ENCODE data around the gene GAS2L2. TPM values are rescaled to one million over a fixed set of nuclear protein-coding genes. Genes with fewer than 3 reads are reported as not detected.

The GAS2L2 gene
- total RNA-seq, 1 donor from 2014 or later: not detected

DNA sequence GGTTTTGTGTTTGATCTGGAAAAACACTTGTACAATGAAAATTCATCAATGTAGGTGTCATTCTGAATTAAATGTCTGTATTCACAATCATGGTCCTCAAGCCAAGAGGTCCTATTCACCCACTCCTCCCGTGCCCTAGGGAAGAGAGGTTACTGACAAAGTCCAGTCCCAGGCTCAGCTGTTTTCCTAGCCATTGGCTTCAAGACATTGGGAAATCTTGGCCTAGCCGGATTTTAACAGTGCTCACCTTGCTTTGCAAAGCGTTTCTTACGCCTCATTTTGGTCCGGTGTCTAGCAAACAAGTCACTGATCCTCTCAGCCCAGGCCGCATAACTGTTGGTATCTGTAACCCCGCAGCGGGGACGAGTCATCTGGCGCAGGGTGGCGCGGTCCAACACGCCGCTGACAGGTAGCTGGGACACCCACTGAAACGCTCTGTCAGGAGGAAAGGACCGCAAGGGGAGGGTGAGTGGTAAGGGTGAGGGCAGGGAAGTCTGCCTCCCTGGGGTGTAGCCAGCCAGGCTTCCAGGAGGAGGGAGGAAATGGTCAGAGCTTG lies 25.7 kb upstream of the GAS2L2 start:
- Histone ChIP-seq H3K4me1 (peaks cover 16% of the 10 kb centered on the region), H2AFZ (replicated peaks) (no peak overlapping the region), H3K79me2 (ENCODE audit: low read depth) (no peaks in the 10 kb centered on the region), H3K27ac (no peak overlapping the region), H3K36me3 (no peaks in the 10 kb centered on the region), H3K4me3 (no peak overlapping the region), H3K27me3 (no peaks in the 10 kb centered on the region), H3K9me3 (ENCODE audit: low read depth) (no peaks in the 10 kb centered on the region), H3F3A (ENCODE audit: low read depth) (peaks cover 5% of the 10 kb centered on the region), H4K20me1 (ENCODE audit: low read depth) (no peaks in the 10 kb centered on the region), H3K4me2 (no peak overlapping the region), H3K9ac (no peak overlapping the region)
- no peak overlapping the region for H3K27ac Mint-ChIP-seq
- H3K4me1 Mint-ChIP-seq: peaks cover 16% of the 10 kb centered on the region
- H3K4me3 Mint-ChIP-seq: no peak overlapping the region
- no peaks in the 10 kb centered on the region for H3K9me3 Mint-ChIP-seq
- no peaks in the 10 kb centered on the region for H3K36me3 Mint-ChIP-seq
- no peak for DNase-seq (ENCODE audit: low spot score)
- H3K27me3 Mint-ChIP-seq (ENCODE audit: insufficient read depth, low read depth): peaks cover 7% of the 10 kb centered on the region
- TF ChIP-seq EZH2phosphoT487 (IDR thresholded peaks at IDR 0.05): no peak
- TF ChIP-seq, protein P1, sequence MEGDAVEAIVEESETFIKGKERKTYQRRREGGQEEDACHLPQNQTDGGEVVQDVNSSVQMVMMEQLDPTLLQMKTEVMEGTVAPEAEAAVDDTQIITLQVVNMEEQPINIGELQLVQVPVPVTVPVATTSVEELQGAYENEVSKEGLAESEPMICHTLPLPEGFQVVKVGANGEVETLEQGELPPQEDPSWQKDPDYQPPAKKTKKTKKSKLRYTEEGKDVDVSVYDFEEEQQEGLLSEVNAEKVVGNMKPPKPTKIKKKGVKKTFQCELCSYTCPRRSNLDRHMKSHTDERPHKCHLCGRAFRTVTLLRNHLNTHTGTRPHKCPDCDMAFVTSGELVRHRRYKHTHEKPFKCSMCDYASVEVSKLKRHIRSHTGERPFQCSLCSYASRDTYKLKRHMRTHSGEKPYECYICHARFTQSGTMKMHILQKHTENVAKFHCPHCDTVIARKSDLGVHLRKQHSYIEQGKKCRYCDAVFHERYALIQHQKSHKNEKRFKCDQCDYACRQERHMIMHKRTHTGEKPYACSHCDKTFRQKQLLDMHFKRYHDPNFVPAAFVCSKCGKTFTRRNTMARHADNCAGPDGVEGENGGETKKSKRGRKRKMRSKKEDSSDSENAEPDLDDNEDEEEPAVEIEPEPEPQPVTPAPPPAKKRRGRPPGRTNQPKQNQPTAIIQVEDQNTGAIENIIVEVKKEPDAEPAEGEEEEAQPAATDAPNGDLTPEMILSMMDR (IDR thresholded peaks at IDR 0.05): no peak
- TF ChIP-seq EZH2 (IDR thresholded peaks at IDR 0.05): no peak

DNA sequence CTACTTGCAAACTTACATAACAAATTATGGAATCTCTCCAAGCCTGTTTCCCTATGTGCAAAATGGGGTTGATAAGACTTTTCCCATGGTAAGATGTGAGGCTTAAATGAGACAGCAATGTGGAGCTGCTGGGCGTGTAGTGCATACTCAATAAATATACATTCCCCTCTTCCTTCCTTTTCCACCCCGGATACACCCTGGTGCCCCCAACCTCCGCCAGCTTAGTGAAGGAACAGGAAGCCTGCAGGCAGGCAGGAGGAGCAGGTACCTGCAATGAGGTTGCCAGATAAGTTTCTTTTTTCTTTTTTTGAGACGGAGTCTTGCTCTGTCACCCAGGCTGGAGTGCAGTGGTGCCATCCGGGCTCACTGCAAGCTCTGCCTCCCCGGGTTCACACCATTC lies 22.5 kb upstream of the GAS2L2 start:
- H3K9me3 Mint-ChIP-seq: no peaks in the 10 kb centered on the region
- TF ChIP-seq EZH2phosphoT487 (IDR thresholded peaks at IDR 0.05): no peak
- TF ChIP-seq, protein P1 (IDR thresholded peaks at IDR 0.05): no peak
- no peak for TF ChIP-seq EZH2 (IDR thresholded peaks at IDR 0.05)
- no peak overlapping the region for H3K4me3 Mint-ChIP-seq
- Histone ChIP-seq H3K9ac (no peak overlapping the region), H3K4me3 (no peak overlapping the region), H3K4me2 (no peak overlapping the region), H3K27ac (no peak overlapping the region), H3K4me1 (peaks cover 30% of the 10 kb centered on the region), H2AFZ (replicated peaks) (no peak overlapping the region), H3K27me3 (no peaks in the 10 kb centered on the region), H4K20me1 (ENCODE audit: low read depth) (no peaks in the 10 kb centered on the region), H3K36me3 (no peaks in the 10 kb centered on the region), H3K79me2 (ENCODE audit: low read depth) (no peaks in the 10 kb centered on the region), H3K9me3 (ENCODE audit: low read depth) (no peaks in the 10 kb centered on the region), H3F3A (ENCODE audit: low read depth) (peaks cover 5% of the 10 kb centered on the region)
- DNase-seq (ENCODE audit: low spot score): no peak
- H3K36me3 Mint-ChIP-seq: no peaks in the 10 kb centered on the region
- peaks cover 30% of the 10 kb centered on the region for H3K4me1 Mint-ChIP-seq
- no peak overlapping the region for H3K27ac Mint-ChIP-seq
- peaks cover 9% of the 10 kb centered on the region for H3K27me3 Mint-ChIP-seq (ENCODE audit: insufficient read depth, low read depth)

DNA sequence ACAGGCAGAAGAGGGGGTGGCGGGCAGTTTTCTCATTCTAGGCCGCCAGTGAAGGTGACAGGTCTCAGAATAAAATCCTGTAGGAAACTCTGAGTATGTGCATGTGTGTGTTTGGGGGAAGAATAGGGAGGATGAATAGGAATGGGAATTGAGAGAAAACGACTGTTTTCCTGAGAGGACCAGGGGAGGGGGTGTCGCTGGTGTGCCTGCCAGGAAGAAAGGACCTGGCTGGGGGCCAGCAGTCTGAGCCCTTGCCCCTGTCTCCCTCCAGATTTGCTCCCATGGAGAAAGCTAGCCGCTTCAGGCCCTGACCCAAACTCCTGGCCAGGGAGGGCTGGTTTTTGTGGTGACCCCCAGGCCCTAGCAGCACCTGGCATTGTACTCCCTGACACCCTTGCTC lies 22.0 kb upstream of the GAS2L2 start:
- no peaks in the 10 kb centered on the region for H3K36me3 ChIP-seq
- H3K4me1 ChIP-seq: peaks cover 30% of the 10 kb centered on the region
- peak overlapping the region; percentile 57 for H3K27ac Mint-ChIP-seq
- H3K36me3 Mint-ChIP-seq: no peaks in the 10 kb centered on the region
- TF ChIP-seq EZH2phosphoT487 (IDR thresholded peaks at IDR 0.05) (no peak), EZH2 (IDR thresholded peaks at IDR 0.05) (no peak)
- TF ChIP-seq, protein P1 (IDR thresholded peaks at IDR 0.05): no peak
- H3K9ac ChIP-seq: no peak overlapping the region
- no peaks in the 10 kb centered on the region for H3K79me2 ChIP-seq (ENCODE audit: low read depth)
- H3K4me1 Mint-ChIP-seq: peaks cover 30% of the 10 kb centered on the region
- H3K4me3 Mint-ChIP-seq: no peak overlapping the region
- H3K9me3 ChIP-seq (ENCODE audit: low read depth): no peaks in the 10 kb centered on the region
- DNase-seq (ENCODE audit: low spot score): no peak
- peaks cover 5% of the 10 kb centered on the region for H3F3A ChIP-seq (ENCODE audit: low read depth)
- H3K4me2 ChIP-seq: no peak overlapping the region
- no peak overlapping the region for H3K27ac ChIP-seq
- H4K20me1 ChIP-seq (ENCODE audit: low read depth): no peaks in the 10 kb centered on the region
- no peaks in the 10 kb centered on the region for H3K27me3 ChIP-seq
- peaks cover 9% of the 10 kb centered on the region for H3K27me3 Mint-ChIP-seq (ENCODE audit: insufficient read depth, low read depth)
- H3K4me3 ChIP-seq: no peak overlapping the region
- no peaks in the 10 kb centered on the region for H3K9me3 Mint-ChIP-seq
- H2AFZ ChIP-seq (replicated peaks): peak overlapping the region; percentile 86

Measured in neural progenitor cell (in vitro differentiated cells).